HG03064 (cell line): ENCODE results near the gene NHEJ1.

Experiments
- ATAC-seq: cut with Tn5 transposase; IDR thresholded peaks from one replicate; pipeline ENCODE4 v1.9.1; 2021; ENCODE audit warnings: low read depth; ENCODE audit not compliant: unreplicated experiment

Gene NHEJ1

DNA sequence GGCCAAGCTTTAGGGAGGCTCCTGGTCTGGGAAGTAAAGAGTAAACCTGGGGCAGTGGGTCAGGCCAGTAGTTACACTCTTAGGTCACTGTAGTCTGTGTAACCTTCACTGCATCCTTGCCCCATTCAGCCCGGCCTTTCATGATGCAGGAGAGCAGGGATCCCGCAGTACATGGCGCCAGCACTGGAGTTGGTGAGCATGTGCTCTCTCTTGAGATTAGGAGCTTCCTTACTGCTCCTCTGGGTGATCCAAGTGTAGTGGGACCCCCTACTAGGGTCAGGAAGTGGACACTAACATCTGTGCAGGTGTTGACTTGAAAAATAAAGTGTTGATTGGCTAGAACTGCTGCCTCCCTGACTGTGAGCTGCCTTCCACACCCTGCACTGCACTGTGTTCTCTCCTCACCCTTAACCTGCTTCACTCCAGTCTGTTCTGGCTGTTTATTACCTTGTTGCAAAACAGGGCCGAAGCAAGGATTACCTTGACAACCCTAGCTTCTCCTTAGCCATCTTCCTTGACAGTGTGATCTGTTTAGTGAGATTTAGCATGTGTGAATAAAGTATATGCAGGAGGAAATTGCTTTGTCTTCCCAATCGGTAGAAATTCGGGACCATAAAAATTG lies 22.6 kb upstream of the NHEJ1 start:
- ATAC-seq: no peak

DNA sequence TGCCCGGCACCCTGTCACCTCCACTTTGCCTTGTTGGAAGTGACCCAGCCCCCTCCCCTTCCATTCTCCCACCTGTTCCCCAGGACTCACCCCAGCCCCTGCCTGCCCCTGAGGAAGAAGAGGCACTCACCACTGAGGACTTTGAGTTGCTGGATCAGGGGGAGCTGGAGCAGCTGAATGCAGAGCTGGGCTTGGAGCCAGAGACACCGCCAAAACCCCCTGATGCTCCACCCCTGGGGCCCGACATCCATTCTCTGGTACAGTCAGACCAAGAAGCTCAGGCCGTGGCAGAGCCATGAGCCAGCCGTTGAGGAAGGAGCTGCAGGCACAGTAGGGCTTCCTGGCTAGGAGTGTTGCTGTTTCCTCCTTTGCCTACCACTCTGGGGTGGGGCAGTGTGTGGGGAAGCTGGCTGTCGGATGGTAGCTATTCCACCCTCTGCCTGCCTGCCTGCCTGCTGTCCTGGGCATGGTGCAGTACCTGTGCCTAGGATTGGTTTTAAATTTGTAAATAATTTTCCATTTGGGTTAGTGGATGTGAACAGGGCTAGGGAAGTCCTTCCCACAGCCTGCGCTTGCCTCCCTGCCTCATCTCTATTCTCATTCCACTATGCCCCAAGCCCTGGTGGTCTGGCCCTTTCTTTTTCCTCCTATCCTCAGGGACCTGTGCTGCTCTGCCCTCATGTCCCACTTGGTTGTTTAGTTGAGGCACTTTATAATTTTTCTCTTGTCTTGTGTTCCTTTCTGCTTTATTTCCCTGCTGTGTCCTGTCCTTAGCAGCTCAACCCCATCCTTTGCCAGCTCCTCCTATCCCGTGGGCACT lies 21.9 kb upstream of the NHEJ1 start:
- no peak for ATAC-seq

DNA sequence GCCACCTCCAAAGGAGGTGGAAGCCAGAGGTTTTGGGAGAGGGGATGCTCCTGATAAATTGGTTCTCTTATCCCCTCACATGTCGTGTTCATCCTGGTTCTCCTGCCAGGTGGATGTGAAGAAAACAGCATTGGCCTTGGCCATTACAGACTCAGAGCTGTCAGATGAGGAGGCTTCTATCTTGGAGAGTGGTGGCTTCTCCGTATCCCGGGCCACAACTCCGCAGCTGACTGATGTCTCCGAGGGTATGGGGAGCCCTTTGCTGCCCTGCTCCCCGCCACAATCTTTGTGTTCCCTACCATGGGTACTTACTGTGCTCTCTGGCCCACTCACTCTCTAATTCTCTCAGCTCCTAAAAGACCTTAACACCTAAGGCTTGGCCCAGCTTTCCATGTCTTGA lies 20.9 kb upstream of the NHEJ1 start:
- no peak for ATAC-seq

DNA sequence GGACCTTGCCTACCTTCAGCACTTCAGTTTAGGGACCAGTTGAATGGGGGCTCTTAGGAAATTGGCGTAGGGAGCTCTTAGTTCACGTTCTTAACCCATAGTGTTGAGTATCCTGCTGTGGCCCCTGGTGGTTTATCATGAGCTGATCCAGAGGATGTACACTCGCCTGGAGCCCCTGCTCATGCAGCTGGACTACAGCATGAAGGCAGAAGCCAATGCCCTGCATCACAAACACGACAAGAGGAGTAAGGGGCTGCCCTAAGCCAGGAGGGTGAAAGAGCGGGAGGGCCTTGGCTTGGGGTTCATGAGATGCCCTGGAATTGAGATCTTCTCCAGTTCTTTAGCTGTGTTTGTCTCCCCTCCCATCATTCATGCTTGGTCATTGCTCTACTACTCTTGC lies 20.3 kb upstream of the NHEJ1 start:
- ATAC-seq: no peak

DNA sequence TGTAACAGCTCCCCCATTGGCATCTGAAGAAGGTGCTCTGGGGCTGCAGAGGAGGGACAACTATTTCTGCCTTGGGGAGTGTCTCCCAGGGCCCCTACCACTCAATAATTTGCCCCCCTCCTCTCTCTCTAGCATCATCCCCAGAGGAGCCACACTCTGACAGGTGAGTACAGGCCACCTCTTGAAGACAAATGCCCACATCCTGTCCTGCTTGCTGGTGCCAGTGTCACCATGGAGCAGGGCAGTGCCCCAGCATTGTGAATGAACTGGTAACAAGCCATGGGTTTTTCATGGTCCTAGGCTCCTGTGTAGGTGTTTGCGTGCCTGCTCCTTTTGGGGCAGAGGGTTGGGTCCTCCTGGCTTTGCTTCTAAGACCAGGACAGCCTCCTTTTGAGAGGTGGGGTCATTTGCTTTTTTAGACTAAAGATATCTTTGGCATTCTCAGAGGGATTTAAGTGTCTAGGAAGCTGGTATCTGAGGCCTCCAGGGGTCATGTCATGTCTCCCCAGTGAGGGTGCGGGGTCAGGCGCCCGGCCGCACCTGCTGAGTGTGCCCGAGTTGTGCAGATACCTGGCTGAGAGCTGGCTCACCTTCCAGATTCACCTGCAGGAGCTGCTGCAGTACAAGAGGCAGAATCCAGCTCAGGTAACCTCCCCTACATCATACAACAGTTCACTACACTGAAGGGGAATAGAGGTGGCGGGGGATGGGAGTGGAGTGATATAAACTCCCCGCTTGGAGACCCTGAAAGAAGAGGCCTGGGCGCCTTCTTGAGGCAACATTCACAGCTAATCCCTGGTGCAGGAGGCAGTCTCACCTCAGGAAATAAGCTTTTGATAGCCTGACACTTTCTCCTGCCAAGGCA lies 19.2 kb upstream of the NHEJ1 start:
- no peak for ATAC-seq

DNA sequence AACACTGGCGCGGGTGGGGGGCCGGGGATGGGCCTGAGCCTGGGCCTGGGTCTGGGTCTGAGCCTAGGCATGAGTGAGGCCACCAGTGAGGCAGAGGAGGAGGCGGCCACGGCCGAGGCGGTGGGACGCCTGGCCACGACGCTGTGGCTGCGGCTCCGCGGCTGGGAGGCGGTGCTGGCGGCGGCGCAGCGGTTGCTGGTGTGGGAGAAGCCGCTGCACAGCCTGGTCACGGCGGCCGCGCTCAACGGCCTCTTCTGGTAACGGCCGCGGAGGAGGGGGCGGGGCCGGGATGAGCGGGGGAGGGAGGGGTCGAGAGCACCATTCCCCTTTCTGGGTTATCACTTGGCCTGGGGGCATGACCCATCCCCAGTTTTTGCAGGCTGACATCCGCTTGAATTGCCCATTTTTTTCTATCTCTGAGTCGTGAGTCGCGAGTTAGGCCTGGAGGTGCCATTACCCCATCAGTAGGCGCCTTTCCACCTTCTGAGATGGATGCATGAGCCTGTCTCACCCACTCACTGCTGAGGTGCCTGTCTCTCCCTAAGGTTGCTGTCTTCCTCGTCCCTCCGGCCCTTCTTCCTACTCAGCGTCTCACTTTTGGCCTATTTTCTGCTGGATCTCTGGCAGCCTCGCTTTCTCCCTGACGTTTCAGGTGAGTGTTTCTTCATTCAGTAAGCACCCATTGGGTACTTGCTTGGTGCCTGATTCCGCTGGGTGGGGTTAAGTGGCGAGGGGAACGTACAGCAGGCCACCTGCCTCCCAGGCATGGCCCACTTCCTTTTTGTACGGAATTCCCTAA lies 18.0 kb upstream of the NHEJ1 start:
- ATAC-seq: peak; percentile 15

DNA sequence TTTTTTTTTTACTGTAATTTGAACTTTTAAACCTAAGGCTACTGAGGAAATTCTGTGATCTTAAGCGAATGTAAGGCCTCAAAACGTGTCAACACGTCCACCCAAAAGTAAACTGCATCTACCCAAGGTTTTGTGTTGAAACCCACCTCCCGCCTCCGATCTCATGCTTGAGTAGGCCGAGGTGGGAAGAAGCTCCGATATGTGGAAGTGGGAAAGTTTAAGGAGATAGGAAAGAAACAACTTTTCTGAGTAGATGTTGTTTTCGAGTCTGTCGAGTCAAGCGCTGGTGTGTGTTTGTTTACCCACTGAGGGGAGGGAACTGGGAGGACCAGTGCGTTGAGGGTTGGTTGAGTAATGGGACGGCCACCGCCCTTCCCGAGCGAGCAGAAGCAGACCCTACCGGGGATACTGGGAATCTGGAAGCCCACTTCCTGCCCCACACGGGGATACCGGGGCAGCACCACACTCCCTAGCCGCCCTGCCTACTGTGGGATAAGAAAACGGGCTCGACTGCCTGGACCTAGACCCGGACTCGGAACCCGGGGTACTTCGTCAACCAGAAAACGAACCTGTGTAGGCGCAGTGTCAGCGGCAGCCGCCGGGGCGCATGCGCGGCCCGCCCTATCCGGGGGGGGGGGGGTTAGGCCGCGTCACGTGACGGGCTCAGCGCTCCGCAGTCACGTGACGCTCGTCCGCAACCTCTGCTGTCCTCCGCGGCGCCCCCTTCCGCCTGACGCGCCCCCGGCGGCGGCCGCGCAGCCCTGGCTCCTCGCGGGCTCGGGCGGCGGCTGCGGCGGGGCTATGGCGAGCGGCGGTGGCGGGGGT lies 17.1 kb upstream of the NHEJ1 start, which contains the start of gene RETREG2:
RETREG2 (plus strand) TSS at position 724 of the 825 bp plus-strand sequence; CDS start at position 802, 78 bp downstream.
- ATAC-seq: peak; percentile 36

DNA sequence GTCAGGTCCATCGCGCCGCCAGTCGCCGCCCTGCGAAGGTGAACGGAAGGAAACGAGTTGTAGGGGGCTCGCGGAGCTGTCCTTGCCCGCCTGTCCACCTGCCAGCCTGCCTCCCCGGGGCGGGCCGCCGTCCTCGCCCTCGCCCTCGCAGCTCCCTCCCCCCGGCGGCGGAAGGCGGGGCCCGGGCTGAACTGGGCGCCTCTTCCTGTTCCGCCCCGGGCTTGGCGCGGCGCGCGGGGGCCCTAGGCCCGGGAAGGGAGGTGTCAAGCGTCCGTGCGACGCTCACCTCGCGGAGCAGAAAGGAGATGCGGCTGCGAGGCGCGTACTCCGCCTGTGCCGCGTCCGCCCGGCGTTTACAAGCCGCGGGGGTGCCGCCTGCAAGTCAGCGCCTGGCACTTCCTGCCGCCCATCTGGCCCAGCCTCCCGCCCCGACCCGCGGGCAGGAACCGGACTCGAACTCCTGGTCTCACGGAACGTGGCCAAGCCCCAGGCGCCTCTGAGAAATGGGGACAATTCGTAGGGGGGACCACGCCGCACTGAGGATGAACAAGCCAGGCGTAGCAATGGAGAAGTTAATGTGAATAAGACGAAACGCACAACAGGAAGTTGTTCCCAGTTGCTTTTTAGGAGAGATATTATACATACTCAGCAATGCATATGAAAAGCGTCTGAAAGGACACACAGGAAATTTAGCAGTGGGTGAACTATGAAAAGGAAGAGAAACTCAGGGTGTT lies 16.4 kb upstream of the NHEJ1 start, which contains the start of gene CNPPD1:
CNPPD1 (minus strand) TSS at position 108 of the 734 bp plus-strand sequence; CDS start at position 11, 97 bp downstream.
- peak; percentile 68 for ATAC-seq

DNA sequence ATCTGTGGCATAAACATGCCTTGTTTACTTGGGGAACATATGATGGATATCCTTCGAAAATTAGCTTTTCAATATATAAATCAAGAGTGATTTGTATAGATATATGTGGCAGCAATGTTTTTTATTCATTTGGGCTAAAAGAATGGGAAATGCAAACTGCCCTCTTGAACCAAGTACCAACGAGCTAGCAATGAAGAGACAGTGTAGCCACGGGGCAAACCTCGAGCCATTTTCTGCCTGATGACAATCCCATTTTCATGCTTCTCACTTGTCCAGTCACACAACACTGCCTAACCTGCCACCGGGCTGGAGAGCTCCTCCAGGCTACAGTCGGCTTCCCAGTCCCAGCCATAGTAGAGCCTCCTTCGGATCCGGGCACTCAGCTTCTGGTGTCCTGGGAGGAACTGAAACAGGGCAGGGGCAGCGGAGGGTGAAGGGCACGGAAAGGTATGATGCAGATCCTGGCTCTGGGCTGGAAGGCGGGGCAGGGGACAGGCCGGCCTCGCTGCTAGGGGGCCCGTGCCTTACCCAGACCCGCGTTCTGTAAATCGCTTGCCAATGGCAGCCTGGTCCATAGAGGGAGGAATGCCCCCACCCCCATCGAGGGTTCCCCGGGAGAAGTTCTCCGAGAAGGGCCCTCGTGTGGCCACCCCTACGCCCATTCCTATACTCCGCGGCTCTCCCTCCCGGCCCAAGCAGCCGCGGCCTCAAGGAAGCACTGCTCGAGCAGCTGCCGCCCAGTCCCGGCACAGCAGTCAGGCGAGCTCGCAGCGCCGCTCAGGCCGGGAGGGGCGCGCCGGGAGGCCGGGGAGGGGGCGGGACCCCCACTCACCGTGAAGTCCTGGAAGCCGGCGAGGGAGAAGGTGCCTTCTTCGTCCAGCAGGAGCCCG lies 15.6 kb upstream of the NHEJ1 start:
- peak; percentile 25 for ATAC-seq

DNA sequence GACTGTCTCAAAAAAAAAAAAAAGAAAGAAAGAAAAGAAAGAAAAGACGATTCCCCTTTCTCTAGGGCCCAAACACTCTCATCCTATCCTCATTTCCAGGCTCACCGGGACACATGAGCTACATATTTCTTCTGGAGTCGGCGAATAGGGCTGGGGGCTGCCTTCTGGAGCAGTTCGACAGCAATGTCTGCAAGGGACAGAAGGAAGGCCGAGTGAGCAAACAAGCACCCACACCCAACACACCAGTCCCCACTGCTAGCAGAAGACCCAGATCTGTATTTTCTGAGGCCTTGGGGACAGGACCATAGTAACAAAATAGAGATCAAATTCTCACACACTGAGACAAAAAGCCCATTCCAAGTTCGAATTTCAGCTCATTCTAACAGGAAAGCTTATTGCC lies 14.9 kb upstream of the NHEJ1 start:
- no peak for ATAC-seq

DNA sequence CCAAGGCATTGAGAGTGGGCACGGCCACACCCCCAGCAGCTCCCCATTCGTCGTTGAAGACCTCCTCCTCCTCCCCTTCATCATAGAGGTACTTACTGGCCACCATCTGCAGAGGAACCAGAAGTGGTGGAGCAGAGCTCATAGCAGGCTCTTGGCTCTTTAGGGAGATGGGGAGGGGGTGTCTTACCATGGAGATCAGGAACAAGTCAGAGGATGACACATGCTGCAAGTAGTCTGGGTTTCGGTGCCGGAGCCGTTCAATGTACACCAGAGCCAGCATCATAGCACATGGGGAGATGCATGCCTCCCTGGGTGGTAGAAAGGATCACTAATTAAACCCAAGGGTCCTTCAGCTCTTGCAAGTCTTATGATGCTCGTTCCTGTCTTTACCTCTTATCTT lies 14.2 kb upstream of the NHEJ1 start:
- no peak for ATAC-seq

DNA sequence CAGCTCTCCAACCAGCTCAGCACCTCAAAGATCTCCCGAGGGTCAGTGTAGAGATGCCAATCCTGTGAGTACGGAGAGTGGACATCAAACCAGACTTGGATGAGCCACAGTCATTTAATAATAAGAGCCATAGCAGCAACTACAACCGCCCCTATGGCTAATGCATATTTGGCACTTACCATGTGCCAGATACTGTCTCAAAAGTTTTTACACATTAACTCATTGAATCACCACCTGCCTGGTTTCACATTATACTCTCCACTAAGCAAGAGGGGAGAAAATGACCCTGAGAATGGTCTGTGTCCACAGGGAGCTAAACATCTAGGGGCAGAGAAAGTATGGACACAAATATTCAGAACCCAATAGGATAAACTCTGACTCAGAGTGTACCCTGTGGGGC lies 13.5 kb upstream of the NHEJ1 start:
- ATAC-seq: no peak

DNA sequence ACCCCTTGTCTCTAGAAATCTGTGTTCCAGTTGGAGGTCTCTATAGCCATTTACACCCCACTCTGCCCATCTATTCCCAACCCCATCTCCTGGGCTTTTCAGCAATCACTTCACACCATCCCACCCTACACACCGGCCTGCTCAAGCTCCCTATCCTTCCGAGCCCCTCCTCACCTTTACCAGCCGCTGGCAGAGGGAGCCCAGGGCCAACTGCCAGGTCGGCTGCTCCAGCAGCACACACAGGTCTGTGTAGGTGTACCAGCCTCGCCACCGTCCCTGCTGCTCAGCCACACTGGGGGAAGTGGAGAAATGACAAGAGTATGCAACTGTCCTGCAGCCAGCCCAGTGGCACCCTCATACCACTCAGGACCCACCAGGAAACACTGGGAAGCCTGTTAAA lies 12.6 kb upstream of the NHEJ1 start:
- no peak for ATAC-seq

DNA sequence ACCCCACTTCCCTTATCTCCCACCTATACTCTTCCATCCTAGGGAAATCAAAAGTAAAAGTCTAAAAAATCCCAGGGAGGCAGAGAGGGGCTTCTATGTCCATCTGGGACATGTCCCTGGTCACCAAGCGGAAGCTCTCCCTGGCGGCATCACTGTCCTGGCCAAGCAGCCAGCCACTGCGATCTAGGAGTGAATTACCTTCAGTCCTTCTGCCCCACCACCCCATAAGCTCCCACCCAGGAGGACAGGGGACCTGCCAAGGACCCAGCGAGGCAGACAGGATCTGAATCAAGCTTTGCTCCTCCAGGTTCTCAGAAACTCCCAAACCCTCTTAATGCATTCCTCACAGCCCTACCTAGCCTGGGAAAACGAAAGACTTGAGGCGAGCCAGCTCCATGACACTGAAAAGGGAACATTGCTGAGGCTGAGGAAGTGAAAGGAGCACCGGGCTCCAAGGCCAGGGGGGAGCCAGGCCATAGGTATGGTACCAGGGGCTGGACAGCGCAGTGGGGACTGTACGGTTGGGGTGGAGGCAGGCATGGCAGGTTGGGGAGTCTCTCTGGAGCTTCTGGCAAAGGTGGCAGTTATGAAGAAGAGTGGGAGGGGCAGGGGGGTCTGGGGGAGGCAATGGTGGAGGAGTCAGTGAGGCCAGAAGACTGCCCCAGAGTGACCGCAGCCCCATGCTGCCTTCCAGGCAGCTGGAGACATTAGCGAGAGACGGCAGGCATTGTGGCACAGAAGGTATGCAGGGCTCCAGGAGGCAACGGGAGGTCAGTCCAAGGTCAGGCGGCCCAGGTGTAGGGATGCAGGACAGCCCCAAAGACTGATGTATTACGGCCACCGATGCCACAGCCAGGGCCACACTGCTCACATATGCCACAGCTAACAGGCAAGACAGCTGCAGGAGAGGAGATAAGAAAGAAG lies 11.9 kb upstream of the NHEJ1 start:
- no peak for ATAC-seq

DNA sequence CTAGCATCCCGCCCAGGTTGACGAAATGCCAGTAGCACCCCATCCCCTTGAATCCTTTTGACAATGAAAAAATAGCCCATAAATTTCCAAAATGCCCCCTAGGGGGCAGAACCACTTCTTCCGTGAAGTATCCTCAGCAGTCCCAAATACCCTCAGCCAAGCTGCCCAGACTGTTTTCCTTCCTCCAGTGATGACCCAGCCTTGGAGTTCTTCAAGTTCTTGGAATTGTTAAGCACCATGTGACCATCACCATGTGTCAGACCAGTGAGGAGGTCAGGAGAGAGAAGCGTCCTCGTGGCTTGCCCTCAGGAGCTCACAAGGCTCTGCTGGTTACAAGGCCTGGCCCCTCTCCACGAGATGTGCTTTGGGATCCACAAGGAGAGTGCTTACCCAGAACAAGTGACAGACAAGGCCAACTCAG lies 10.6 kb upstream of the NHEJ1 start:
- no peak for ATAC-seq

DNA sequence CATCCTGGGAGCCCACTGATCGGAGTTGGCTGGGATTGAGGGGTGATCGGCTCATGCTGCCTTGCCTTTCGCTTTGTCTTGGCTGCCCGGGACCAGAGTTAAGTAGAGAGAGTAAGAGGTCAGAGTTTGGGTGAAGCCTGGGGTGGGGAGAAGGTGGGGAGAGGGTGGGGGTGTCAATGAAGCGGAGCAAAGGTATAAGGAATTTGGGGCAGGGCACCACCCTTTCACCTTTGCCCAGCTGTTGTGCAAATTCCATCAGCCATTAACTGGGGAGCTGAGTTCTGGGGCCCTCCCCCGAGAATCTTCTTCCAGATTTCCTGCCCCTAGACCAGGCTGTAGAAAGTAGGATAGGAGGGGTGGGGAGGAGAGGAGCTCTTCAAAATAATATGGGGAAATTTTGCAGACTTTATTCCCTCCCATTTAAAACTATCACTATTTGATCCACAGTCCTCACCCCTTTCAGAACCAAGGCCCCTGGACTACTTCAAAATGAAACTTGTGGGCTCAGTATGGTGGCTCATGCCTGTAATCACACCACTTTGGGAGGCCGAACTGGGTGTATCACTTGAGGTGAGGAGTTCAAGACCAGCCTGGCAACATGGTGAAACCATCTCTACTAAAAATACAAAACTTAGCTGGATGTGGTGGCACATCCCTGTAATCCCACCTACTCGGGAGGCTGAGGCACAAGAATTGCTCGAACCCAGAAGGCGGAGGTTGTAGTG lies 9.5 kb upstream of the NHEJ1 start, which contains the start of gene SLC23A3:
SLC23A3 (minus strand) TSS at position 100 of the 725 bp plus-strand sequence; CDS start at position 55, 45 bp downstream.
- ATAC-seq: no peak
